A549 (cell line): ENCODE data around the gene NCKIPSD.

ENCODE experiments used
- CTCF ChIP-seq: fragments of >200 bp; sonication (Bioruptor Twin); formaldehyde crosslinking; IDR thresholded peaks from 3 replicates; pipeline ENCODE4 v1.5.1; 2016
- MAFK ChIP-seq: fragments of 450-650 bp; IDR thresholded peaks from 2 replicates; pipeline ENCODE4 v1.6.1; 2014; ENCODE audit not compliant: partially characterized antibody

DNA sequence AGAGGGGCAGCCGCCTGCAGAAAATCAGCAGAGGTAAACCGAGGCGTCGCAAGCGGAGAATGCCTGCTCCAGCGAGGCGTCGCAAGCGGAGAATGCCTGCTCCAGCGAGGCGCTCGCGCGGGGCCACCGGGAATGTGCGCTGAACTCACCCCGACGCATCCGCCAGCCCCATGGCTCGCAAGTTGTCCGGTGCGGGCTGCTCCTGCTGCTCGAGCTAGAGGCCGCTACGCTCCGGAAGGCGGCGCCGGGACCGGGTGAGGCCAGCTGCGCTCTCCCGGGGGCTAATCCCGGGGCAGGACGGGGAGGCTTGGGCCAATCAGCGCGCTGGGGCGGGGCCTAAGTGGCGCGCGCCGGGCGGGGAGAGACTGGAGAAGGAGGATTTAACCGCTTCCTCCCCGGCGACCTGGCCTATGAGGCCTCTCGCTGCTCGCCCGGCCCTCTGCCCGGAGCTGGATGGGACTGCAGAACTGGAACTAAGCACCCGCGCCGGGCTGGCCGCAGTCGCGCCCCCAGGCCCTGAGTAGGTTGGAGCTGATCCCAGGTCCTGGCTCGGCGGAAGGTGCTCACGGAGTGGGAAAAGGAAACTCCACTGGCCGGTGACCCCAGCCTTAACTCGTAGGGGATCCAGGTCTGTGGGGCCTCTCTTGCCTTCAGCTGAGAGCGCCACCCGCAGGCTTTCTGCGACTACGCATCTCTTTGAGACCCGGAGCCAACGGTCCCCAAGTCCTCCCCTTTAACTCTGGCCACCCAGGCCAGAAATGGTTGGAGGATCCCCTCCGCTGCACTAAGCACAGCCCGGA, 50.3 kb downstream of the NCKIPSD start, which contains the start of gene SLC26A6:
- TF ChIP-seq CTCF (peak; percentile 53), MAFK (no peak)
